MM.1S (cell line): Measurements from ENCODE around the gene EGLN1.

Source experiments
- DNase-seq: peaks from one replicate; pipeline ENCODE4 v3.0.0-alpha.2; 2015
- H2AFZ ChIP-seq: fragments of 300-600 bp; sonication (generic); 2 replicates; pipeline ENCODE4 v1.6.0; 2016; ENCODE audit warnings: antibody characterized with exemption, low read length
- H3F3A ChIP-seq: fragments of 300-600 bp; sonication (generic); 2 replicates; pipeline ENCODE4 v1.6.1; 2016; ENCODE audit warnings: mild to moderate bottlenecking, antibody characterized with exemption, low read length, moderate library complexity, mixed read lengths; ENCODE audit not compliant: insufficient read depth
- H3K27ac ChIP-seq: fragments of 300-600 bp; sonication (generic); 2 replicates; pipeline ENCODE4 v1.5.1; 2016; ENCODE audit warnings: mild to moderate bottlenecking, low read length
- H3K27me3 ChIP-seq: fragments of 300-600 bp; sonication (generic); replicated peaks from 2 replicates; pipeline ENCODE4 v1.6.0; 2016; ENCODE audit warnings: low read length; ENCODE audit not compliant: insufficient read depth
- H3K36me3 ChIP-seq: fragments of 300-600 bp; sonication (generic); replicated peaks from 2 replicates; pipeline ENCODE4 v1.6.1; 2016; ENCODE audit warnings: mild to moderate bottlenecking, low read length, mixed read lengths; ENCODE audit not compliant: insufficient read depth
- H3K4me1 ChIP-seq: fragments of 300-600 bp; sonication (generic); 2 replicates; pipeline ENCODE4 v1.6.1; 2016; ENCODE audit warnings: low read length, mixed read lengths
- H3K4me2 ChIP-seq: fragments of 300-600 bp; sonication (generic); 2 replicates; pipeline ENCODE4 v1.6.0; 2016; ENCODE audit warnings: low read depth, low read length
- H3K4me3 ChIP-seq: fragments of 300-600 bp; sonication (generic); 2 replicates; pipeline ENCODE4 v1.5.1; 2016; ENCODE audit warnings: low read length, mixed read lengths
- H3K79me2 ChIP-seq: fragments of 300-600 bp; sonication (generic); 2 replicates; pipeline ENCODE4 v1.6.1; 2016; ENCODE audit warnings: mixed run types, low read length, mixed read lengths
- H3K9ac ChIP-seq: fragments of 300-600 bp; sonication (generic); 2 replicates; pipeline ENCODE4 v1.6.1; 2016; ENCODE audit warnings: low read length, mixed read lengths
- H3K9me2 ChIP-seq: fragments of 300-600 bp; sonication (generic); replicated peaks from 2 replicates; pipeline ENCODE4 v1.6.1; 2016; ENCODE audit warnings: mild to moderate bottlenecking, low read length, mixed read lengths; ENCODE audit not compliant: insufficient read depth
- H3K9me3 ChIP-seq: fragments of 300-600 bp; sonication (generic); replicated peaks from 2 replicates; pipeline ENCODE4 v1.6.1; 2016; ENCODE audit warnings: mild to moderate bottlenecking, low read length, mixed read lengths; ENCODE audit not compliant: insufficient read depth
- H4K20me1 ChIP-seq: fragments of 300-600 bp; sonication (generic); 2 replicates; pipeline ENCODE4 v1.6.1; 2016; ENCODE audit warnings: mild to moderate bottlenecking, low read length, moderate library complexity, mixed read lengths; ENCODE audit not compliant: insufficient read depth
- CTCF ChIP-seq: fragments of 300-600 bp; sonication (generic); IDR thresholded peaks from 2 replicates; pipeline ENCODE4 v1.5.1; 2016; ENCODE audit warnings: antibody characterized with exemption, low read length, mixed read lengths
- EZH2 ChIP-seq: fragments of 300-600 bp; sonication (generic); optimal IDR thresholded peaks from 2 replicates; pipeline ENCODE3; 2017; ENCODE audit warnings: low read depth, mild to moderate bottlenecking, antibody characterized with exemption, low read length, mixed read lengths
- EZH2phosphoT487 ChIP-seq: fragments of 300-600 bp; sonication (generic); IDR thresholded peaks from 2 replicates; pipeline ENCODE4 v1.6.1; 2018; ENCODE audit warnings: antibody characterized with exemption, low read length

Gene EGLN1

GRCh38 chr1:231422798-231423309, 767 bp upstream of the EGLN1 start:
- H3K36me3 ChIP-seq = no peaks in the 10 kb centered on the region
- TF ChIP-seq EZH2 (no peak), EZH2phosphoT487 (no peak), CTCF (no peak)
- H3K79me2 ChIP-seq = peaks cover 34% of the 10 kb centered on the region
- H4K20me1 ChIP-seq = no peaks in the 10 kb centered on the region
- peak overlapping the region; percentile 90 for H3K4me2 ChIP-seq
- no peaks in the 10 kb centered on the region for H3K9me3 ChIP-seq
- peak overlapping the region; percentile 80 for H3K27ac ChIP-seq
- peak overlapping the region; percentile 70 for H3K9ac ChIP-seq
- peak overlapping the region; percentile 91 for H2AFZ ChIP-seq
- DNase-seq = no peak
- H3F3A ChIP-seq = peaks cover 24% of the 10 kb centered on the region
- no peaks in the 10 kb centered on the region for H3K9me2 ChIP-seq
- H3K4me3 ChIP-seq = peak overlapping the region; percentile 74
- no peaks in the 10 kb centered on the region for H3K27me3 ChIP-seq
- H3K4me1 ChIP-seq = peaks cover 16% of the 10 kb centered on the region; the same call in 1 of the 2 replicates

GRCh38 chr1:231421546-231421970, 529 bp downstream of the EGLN1 start:
- H4K20me1 ChIP-seq = no peaks in the 10 kb centered on the region
- no peak overlapping the region for H2AFZ ChIP-seq
- peaks cover 24% of the 10 kb centered on the region for H3F3A ChIP-seq
- peak; percentile 63 for DNase-seq
- H3K9ac ChIP-seq = peak overlapping the region; percentile 52; the same call in 1 of the 2 replicates
- no peaks in the 10 kb centered on the region for H3K9me2 ChIP-seq
- no peaks in the 10 kb centered on the region for H3K9me3 ChIP-seq
- no peaks in the 10 kb centered on the region for H3K27me3 ChIP-seq
- peak overlapping the region; percentile 60; the same call in 1 of the 2 replicates for H3K27ac ChIP-seq
- H3K4me1 ChIP-seq = peaks cover 27% of the 10 kb centered on the region
- peak overlapping the region; percentile 61 for H3K4me3 ChIP-seq
- peak overlapping the region; percentile 33; the same call in 1 of the 2 replicates for H3K4me2 ChIP-seq
- TF ChIP-seq EZH2phosphoT487 = no peak
- TF ChIP-seq EZH2 = no peak
- no peak for TF ChIP-seq CTCF
- H3K36me3 ChIP-seq = no peaks in the 10 kb centered on the region
- peaks cover 46% of the 10 kb centered on the region for H3K79me2 ChIP-seq

- Histone ChIP-seq H3K4me1 (peaks cover 28% of the 10 kb centered on the region), H3K4me3 (peak overlapping the region; percentile 81), H3K27ac (peak overlapping the region; percentile 25; the same call in 1 of the 2 replicates), H2AFZ (peak overlapping the region; percentile 45), H3K9ac (peak overlapping the region; percentile 51), H3K9me2 (no peaks in the 10 kb centered on the region), H3K9me3 (no peaks in the 10 kb centered on the region), H4K20me1 (no peaks in the 10 kb centered on the region), H3K36me3 (no peaks in the 10 kb centered on the region), H3F3A (peaks cover 24% of the 10 kb centered on the region), H3K4me2 (peak overlapping the region; percentile 95), H3K79me2 (peaks cover 52% of the 10 kb centered on the region), H3K27me3 (no peaks in the 10 kb centered on the region)
- TF ChIP-seq EZH2phosphoT487 = no peak
- TF ChIP-seq EZH2 = no peak
- TF ChIP-seq CTCF = no peak
- peak; percentile 54 for DNase-seq
These were observed 1.0 kb downstream of the EGLN1 start for GRCh38 chr1:231420959-231421545.
